HG02642 (cell line): ENCODE measurements around the gene FAAH2.
A peak's percentile ranks its signal among the peaks of the same experiment; 100 is the strongest.
"Not testable (repeated sequence)": the region's sequence is repeated elsewhere in the genome, so short reads cannot be mapped to it uniquely, and the experiment has no call there.

ENCODE experiments used
- ATAC-seq: cut with Tn5 transposase; IDR thresholded peaks from one replicate; pipeline ENCODE4 v1.9.1; 2021; ENCODE audit warnings: mild to moderate bottlenecking; ENCODE audit not compliant: unreplicated experiment, poor library complexity

FAAH2 gene

GRCh38 chrX:57379296-57379695, 92.8 kb downstream of the FAAH2 start:
- ATAC-seq, result no peak

GRCh38 chrX:57380026-57380796, 93.7 kb downstream of the FAAH2 start:
- ATAC-seq, result no peak

- not testable (repeated sequence) for ATAC-seq
Observed at GRCh38 chrX:57394162-57394561, 107.7 kb downstream of the FAAH2 start.

DNA sequence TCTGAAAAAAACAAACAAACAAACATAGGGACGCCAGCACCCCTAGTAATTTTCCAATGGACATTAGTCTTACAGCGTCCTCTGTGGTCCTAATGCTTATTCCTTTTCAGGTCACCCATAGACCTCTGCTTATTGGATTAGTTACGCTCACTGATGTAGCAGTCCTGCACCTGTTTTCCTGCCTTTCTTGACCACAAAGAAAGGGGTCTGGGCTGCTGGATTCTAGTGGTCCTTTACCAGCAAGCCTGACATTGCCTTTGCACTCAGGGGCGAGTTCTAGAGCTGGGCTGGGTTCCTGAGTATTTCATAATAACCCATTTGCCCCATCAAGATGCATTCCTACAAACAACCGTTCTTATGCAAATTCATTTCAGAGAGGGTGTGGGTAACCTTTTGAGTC, 116.7 kb downstream of the FAAH2 start:
- not testable (repeated sequence) for ATAC-seq

DNA sequence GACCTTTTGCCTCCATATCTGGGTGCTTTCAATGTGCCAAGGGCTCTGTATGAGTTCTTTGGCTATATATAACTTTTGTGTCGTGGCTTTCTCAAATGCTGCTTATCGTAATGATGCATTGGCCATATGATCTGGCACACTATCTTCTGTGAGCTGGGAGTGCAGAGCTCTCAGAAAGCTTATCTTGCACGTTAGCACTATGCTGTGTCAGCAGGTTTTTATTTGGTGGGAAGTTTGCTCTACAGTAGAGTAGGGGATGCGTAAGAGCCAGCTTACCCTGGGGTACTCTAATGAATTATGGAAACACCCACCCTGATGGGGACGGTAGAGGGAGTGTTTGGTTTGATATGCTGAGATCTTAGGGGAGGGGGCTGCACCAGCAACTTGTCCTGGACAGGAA, 119.6 kb downstream of the FAAH2 start:
- ATAC-seq, result no peak

DNA sequence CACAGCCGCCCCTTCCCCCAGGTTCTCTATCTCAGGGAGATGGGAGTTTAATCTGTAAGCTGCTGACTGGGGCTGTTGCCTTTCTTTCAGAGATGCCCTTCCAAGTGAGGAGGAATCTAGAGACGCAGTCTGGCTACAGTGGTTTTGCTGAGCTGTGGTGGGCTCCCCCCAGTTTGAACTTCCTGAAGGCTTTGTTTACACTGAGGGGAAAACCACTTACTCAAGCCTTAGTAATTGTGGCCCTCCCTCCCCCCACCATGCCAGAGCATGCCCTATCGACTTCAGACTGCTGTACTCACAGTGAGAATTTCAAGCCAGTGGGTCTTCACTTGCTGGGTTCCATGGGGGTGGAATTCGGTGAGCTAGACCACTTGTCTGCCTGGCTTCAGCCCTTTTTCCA, 131.3 kb downstream of the FAAH2 start:
- no peak for ATAC-seq

DNA sequence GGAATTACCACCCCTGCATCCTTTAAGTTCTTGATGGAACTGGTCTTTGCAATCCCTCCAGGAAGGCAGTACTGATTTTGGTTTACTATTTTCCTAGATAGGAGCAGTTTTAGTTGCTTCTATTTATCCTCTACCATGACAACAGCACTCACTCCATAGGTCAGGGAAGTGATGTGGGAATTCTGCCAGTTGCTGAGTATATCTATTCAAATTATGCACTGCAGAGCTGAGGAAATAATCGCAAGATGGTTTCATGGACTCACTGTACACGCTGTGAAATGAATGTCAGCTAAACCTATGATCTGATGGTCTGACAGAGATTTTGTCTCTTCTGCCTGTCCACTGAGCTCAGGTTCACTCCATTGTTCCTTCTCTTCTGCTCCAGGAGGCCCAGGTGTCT, 135.8 kb downstream of the FAAH2 start:
- no peak for ATAC-seq

DNA sequence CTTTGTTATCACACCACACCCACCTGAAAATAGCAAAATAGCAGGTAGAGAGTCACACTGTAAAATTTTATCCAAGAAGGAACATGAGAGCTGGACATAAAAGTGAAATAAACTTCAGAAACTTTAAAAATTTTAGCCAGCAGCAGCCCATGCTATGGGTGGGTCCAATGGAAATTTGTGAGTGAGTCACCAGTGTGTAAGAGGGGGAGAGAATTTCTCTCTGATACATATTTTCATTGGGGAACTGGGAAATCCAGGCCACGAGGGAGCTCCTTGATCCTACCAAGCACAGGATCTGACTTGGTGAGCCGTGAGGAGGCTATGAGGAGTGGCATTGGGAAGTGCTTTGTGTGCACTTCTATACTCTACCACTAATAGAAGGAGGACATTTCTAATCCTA, 136.3 kb downstream of the FAAH2 start:
- no peak for ATAC-seq

DNA sequence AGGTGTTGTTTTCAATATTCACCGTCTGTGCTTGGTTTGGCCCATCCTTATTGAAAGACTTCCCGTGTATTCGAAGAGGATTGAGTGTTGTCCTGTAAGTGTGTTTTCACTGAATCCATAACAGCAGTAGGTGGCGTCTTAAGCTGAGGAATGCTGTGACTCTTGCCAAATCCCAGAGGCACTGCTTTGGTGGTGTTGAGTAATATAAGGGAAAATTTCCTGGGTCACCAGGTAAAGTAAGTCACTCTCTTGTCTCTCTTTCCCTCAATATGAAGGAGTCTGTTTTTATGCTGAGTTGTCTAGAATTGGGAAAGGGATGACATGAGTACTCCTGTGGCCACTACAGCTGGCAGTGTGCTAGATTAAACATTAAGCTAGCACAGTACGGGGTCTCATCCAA, 158.6 kb downstream of the FAAH2 start:
- no peak for ATAC-seq

- no peak for ATAC-seq
Observed at GRCh38 chrX:57445832-57446231, 159.3 kb downstream of the FAAH2 start.

DNA sequence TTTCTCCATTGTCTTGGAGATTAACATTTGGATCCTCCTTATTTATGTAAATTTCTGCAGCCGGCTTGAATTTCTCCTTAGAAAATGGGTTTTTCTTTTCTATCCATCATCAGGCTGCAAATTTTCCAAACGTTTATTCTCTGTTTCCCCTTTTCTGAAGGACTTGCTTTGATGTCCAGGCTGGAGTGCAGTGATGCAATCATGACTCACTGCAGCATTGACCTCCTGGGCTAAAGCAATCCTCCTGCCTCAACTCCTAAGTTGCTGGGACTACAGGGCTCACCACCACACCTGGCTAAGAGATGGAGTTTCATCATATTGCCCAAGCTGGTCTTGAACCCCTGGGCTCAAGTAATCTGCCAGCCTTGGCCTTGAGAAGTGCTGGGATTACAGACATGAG, 161.3 kb downstream of the FAAH2 start:
- ATAC-seq, result no peak

DNA sequence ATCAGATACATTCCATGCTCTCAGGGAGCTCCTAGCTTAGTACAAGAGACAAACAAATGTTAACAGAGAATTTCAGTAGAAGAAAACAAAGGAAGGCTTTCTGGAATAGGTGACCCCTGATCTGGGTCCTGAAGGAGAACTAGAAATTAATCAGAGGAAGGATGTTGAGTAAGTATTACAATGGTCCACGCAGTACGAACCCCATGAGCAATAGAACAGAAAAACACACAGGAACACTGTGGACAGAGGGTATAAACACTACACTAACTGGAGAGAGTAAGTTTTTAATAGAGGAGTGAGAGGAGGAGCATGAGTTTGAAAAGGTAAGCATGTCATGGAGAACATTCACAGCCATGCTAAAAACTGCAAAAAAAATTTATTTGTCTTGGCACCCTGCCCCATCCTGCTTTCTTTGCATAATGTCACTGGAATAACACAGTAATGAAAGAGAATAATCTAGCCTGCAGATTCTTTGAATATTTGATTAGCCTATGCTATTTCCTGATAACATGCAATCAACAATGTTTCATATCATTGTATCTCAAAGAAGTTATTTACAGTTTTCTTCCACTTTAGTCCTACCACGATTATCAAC, 165.0 kb downstream of the FAAH2 start:
- no peak for ATAC-seq

DNA sequence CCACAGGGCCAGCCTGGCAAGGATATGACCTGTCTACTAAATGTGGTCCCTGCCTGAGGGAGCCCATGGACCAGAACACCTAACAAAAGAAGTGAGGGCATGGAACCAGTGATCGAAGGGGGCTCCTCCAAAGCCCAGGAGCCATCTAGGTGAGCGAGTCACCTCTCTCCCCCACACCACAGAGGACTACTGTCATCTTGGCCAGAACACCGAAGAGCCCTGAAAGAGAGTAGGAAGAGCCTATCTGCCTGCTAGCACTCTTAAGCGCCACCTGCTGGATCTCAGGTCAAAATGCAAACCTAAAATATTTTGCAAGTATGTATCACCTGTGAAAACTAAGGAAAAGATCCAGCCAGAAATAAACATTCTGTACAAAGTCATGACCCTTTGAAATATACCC, 167.4 kb downstream of the FAAH2 start:
- peak; percentile 60 for ATAC-seq

- ATAC-seq, result no peak
Observed at GRCh38 chrX:57481514-57481913, 195.0 kb downstream of the FAAH2 start.

DNA sequence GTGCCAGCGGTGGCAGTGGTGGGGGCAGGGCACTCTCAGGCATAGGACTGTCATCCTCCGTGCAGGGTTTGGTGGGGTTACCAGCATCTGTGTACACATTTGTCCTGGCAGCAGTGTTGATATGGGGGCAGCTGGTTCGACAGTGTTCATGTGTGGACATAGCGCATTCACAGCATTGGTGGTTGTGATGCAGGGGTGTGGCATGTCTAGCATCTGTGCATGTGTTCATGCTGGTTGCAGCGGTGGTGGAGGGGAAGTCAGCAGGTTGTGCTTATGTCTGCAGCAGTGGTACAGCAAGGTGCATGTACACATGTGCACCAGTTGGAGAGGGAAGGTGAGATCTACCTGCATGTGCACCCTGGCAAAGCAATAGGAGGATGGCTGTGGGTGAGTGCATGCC, 230.0 kb downstream of the FAAH2 start:
- no peak for ATAC-seq

DNA sequence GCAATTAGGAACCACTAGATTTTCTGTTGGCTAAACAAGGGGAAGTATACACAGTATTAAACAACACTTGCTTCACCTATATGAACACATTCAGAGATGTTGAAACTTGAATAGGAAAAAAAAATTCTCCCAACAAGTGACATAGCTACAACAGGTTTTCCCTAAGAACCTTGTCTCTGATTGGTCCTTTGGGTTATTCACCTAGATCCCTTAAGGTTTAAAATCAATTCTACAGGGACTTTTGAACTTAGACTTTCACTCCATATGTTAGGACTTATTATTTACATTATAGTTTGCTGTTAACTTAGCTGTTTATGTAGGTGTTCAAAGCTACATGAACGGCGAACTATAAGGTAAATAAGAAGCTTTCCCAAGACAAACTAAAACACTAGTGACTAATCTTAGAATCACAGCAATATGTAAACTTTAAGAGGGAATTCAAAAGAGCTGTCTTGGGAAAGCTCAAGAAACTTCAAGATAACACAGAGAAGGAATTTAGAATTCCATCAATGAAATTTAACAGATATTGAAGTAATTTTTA, 233.1 kb downstream of the FAAH2 start:
- no peak for ATAC-seq

DNA sequence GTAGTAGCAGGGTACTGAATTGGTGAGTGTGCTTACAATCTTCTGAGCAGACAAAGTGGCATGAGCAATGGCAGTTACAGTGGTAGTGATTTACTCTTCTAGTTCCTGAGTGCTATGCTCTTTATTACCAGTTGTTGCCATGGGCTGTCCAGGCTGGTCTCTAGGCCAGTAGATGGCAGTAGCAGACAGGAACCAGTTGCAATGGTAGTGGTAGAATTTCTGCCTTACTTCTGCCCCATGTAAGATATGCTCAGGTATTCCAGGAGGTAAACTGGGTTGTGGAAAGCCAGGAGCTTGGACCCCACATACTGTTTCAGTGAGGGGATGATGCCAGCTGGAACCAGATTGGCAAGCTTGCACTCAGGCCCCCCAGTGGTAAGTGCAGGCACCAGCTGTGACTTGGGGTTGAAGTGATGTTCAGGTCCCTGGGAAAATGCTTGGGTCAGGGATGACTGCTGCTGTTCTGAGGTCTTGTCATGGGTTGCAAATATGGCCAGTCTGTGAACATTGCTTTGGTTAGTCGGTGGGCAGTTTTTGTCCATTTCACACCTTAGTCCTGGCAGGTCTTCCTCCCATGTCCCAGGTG, 242.3 kb downstream of the FAAH2 start:
- no peak for ATAC-seq
